ENCODE measurements around the gene ANGPTL2.

Gene ANGPTL2

GRCh38 chr9:127135056-127135745, 12.8 kb upstream of the ANGPTL2 start:
- Histone ChIP-seq H3K36me3 (replicated peaks; ENCODE audit: insufficient read depth, low read length) (no peaks in the 10 kb centered on the region), H3K4me3 (ENCODE audit: low read length) (no peak overlapping the region), H3K79me2 (ENCODE audit: low read length) (no peaks in the 10 kb centered on the region), H3K4me2 (ENCODE audit: low read depth, low read length) (no peak overlapping the region), H3K4me1 (ENCODE audit: low read length) (no peaks in the 10 kb centered on the region), H2AFZ (ENCODE audit: low read length) (no peak overlapping the region), H3K27me3 (replicated peaks; ENCODE audit: insufficient read depth, low read length) (no peaks in the 10 kb centered on the region), H3K9me3 (replicated peaks; ENCODE audit: insufficient read depth, low read length) (no peaks in the 10 kb centered on the region), H3F3A (ENCODE audit: insufficient read depth, low read length) (no peaks in the 10 kb centered on the region), H4K20me1 (ENCODE audit: insufficient read depth, low read length) (no peaks in the 10 kb centered on the region), H3K27ac (ENCODE audit: low read length) (no peak overlapping the region), H3K9ac (ENCODE audit: low read length) (no peak overlapping the region), H3K9me2 (replicated peaks; ENCODE audit: insufficient read depth, low read length) (no peaks in the 10 kb centered on the region)
- TF ChIP-seq EZH2phosphoT487 (IDR thresholded peaks at IDR 0.05; ENCODE audit: low read length) (no peak), CTCF (IDR thresholded peaks at IDR 0.05; ENCODE audit: low read length) (no peak), EZH2 (optimal IDR thresholded peaks at IDR 0.05; ENCODE audit: low read depth, low read length) (no peak)
- DNase-seq, result no peak

- no peaks in the 10 kb centered on the region for H3K36me3 ChIP-seq (replicated peaks; ENCODE audit: insufficient read depth, low read length)
- no peaks in the 10 kb centered on the region for H4K20me1 ChIP-seq (ENCODE audit: insufficient read depth, low read length)
- DNase-seq, result no peak
- H3K9me3 ChIP-seq (replicated peaks; ENCODE audit: insufficient read depth, low read length), result no peaks in the 10 kb centered on the region
- no peak overlapping the region for H3K4me3 ChIP-seq (ENCODE audit: low read length)
- no peaks in the 10 kb centered on the region for H3K9me2 ChIP-seq (replicated peaks; ENCODE audit: insufficient read depth, low read length)
- no peaks in the 10 kb centered on the region for H3K27me3 ChIP-seq (replicated peaks; ENCODE audit: insufficient read depth, low read length)
- no peaks in the 10 kb centered on the region for H3K79me2 ChIP-seq (ENCODE audit: low read length)
- H2AFZ ChIP-seq (ENCODE audit: low read length), result no peak overlapping the region
- no peaks in the 10 kb centered on the region for H3F3A ChIP-seq (ENCODE audit: insufficient read depth, low read length)
- TF ChIP-seq CTCF (IDR thresholded peaks at IDR 0.05; ENCODE audit: low read length), result no peak
- no peak for TF ChIP-seq EZH2 (optimal IDR thresholded peaks at IDR 0.05; ENCODE audit: low read depth, low read length)
- no peak for TF ChIP-seq EZH2phosphoT487 (IDR thresholded peaks at IDR 0.05; ENCODE audit: low read length)
- no peak overlapping the region for H3K27ac ChIP-seq (ENCODE audit: low read length)
- no peaks in the 10 kb centered on the region for H3K4me1 ChIP-seq (ENCODE audit: low read length)
- H3K4me2 ChIP-seq (ENCODE audit: low read depth, low read length), result no peak overlapping the region
- H3K9ac ChIP-seq (ENCODE audit: low read length), result no peak overlapping the region
Measured at GRCh38 chr9:127133739-127134167, 11.3 kb upstream of the ANGPTL2 start.

GRCh38 chr9:127132921-127133647, 10.6 kb upstream of the ANGPTL2 start:
- Histone ChIP-seq H2AFZ (ENCODE audit: low read length) (no peak overlapping the region), H3F3A (ENCODE audit: insufficient read depth, low read length) (no peaks in the 10 kb centered on the region), H3K27me3 (replicated peaks; ENCODE audit: insufficient read depth, low read length) (no peaks in the 10 kb centered on the region), H3K36me3 (replicated peaks; ENCODE audit: insufficient read depth, low read length) (no peaks in the 10 kb centered on the region), H3K79me2 (ENCODE audit: low read length) (no peaks in the 10 kb centered on the region), H3K4me3 (ENCODE audit: low read length) (no peak overlapping the region), H3K27ac (ENCODE audit: low read length) (no peak overlapping the region), H3K9me3 (replicated peaks; ENCODE audit: insufficient read depth, low read length) (no peaks in the 10 kb centered on the region), H3K9me2 (replicated peaks; ENCODE audit: insufficient read depth, low read length) (no peaks in the 10 kb centered on the region), H4K20me1 (ENCODE audit: insufficient read depth, low read length) (no peaks in the 10 kb centered on the region), H3K4me2 (ENCODE audit: low read depth, low read length) (no peak overlapping the region), H3K9ac (ENCODE audit: low read length) (no peak overlapping the region), H3K4me1 (ENCODE audit: low read length) (no peaks in the 10 kb centered on the region)
- no peak for DNase-seq
- TF ChIP-seq EZH2phosphoT487 (IDR thresholded peaks at IDR 0.05; ENCODE audit: low read length), result no peak
- TF ChIP-seq EZH2 (optimal IDR thresholded peaks at IDR 0.05; ENCODE audit: low read depth, low read length), result no peak
- no peak for TF ChIP-seq CTCF (IDR thresholded peaks at IDR 0.05; ENCODE audit: low read length)
